ENCODE measurements around the gene RASSF5. TPM values are rescaled to one million over a fixed set of nuclear protein-coding genes. Genes with fewer than 3 reads are reported as not detected.
A peak's percentile ranks its signal among the peaks of the same experiment; 100 is the strongest.
"Not testable (repeated sequence)": the region's sequence is repeated elsewhere in the genome, so short reads cannot be mapped to it uniquely, and the experiment has no call there.

RASSF5 gene
- total and polyA plus RNA-seq, 2 donors from 2014 or later, result 2.4 to 18.8 TPM

DNA sequence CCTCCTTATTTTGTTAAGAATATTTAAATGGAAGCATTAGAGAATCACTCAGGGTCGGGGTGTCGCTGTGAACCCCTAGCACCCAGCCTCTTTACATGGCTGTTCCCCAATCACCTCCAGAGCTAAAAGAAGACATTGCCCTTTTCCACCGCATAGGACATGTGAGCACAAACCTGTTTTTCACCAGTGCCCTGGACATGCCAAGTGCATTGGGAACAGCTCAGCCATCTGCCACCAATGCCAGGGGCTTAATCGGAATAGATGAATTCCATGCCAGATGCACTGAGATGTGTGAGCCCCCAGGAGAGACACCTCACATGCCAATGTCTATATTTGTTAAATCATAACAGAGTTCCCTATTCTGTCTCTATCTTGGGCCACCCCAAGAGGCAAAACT lies 71.6 kb downstream of the RASSF5 start:
- Histone ChIP-seq H3K4me1 (ENCODE audit: control insufficient read depth in 2 of 3, insufficient read depth in 2 of 3, low read depth in 1 of 3, low read length in 3 of 3) (peaks cover 0 to 6% (median 0%) of the 10 kb centered on the region in 3 donors), H3K9ac (ENCODE audit: low read length in 3 of 3) (no peak overlapping the region), H3K27me3 (ENCODE audit: control insufficient read depth, insufficient read depth, low read length) (no peaks in the 10 kb centered on the region), H3K27ac (ENCODE audit: low read depth in 2 of 2, low read length in 2 of 2) (no peak overlapping the region), H3K9me3 (ENCODE audit: control insufficient read depth in 2 of 3, insufficient read depth in 1 of 3, low read length in 3 of 3) (no peaks in the 10 kb centered on the region), H3K36me3 (ENCODE audit: control insufficient read depth in 2 of 3, insufficient read depth in 3 of 3, low read length in 3 of 3) (no peaks in the 10 kb centered on the region), H3K4me3 (ENCODE audit: low read length in 3 of 3) (no peak overlapping the region)
- FAIRE-seq, result no peak
- intact Hi-C loops (cut with DNase I), result no loop called here
- DNase-seq, result no peak
- TF ChIP-seq, protein P1, sequence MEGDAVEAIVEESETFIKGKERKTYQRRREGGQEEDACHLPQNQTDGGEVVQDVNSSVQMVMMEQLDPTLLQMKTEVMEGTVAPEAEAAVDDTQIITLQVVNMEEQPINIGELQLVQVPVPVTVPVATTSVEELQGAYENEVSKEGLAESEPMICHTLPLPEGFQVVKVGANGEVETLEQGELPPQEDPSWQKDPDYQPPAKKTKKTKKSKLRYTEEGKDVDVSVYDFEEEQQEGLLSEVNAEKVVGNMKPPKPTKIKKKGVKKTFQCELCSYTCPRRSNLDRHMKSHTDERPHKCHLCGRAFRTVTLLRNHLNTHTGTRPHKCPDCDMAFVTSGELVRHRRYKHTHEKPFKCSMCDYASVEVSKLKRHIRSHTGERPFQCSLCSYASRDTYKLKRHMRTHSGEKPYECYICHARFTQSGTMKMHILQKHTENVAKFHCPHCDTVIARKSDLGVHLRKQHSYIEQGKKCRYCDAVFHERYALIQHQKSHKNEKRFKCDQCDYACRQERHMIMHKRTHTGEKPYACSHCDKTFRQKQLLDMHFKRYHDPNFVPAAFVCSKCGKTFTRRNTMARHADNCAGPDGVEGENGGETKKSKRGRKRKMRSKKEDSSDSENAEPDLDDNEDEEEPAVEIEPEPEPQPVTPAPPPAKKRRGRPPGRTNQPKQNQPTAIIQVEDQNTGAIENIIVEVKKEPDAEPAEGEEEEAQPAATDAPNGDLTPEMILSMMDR (IDR thresholded peaks at IDR 0.05; ENCODE audit: borderline replicate concordance, extremely low read depth, insufficient read depth), result no peak

DNA sequence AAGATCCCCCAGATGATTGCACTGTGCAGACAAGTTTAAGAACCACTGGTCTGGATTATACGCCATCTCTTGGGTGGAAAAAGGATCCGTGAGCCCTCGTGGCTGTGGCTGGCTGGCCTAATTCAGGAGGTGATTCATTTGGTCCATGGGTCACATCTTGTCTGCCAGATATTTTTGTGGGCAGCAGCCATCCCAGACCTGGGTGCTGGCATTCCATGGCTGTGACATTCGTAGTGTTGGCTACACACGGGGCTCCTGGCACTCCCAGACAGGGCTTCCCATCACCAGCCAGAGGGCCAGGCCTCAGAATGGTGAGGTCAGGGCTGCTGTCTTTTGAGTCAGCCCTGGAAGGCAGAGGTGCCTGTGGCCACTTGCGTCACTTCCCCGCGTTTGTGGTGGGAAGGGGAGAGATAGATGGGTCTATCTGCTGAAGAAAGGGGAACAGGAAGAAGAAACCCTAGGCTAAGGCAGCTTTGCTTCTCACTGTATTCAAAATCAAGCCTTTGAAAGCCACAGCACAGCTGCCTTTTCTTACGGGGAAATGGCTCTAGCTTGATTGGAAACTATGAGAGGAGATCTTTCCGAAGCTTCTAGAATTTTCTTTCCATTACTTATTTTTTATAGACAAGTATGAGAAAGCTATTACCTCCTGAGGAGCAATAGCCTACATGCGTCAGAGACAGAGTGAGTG lies 72.6 kb downstream of the RASSF5 start:
- Histone ChIP-seq H3K9me3 (ENCODE audit: control insufficient read depth in 2 of 3, insufficient read depth in 1 of 3, low read length in 3 of 3) (no peaks in the 10 kb centered on the region), H3K27ac (ENCODE audit: low read depth in 2 of 2, low read length in 2 of 2) (peak overlapping the region in 1 of 2 donors; percentile 42), H3K27me3 (ENCODE audit: control insufficient read depth, insufficient read depth, low read length) (no peaks in the 10 kb centered on the region), H3K36me3 (ENCODE audit: control insufficient read depth in 2 of 3, insufficient read depth in 3 of 3, low read length in 3 of 3) (no peaks in the 10 kb centered on the region), H3K4me3 (ENCODE audit: low read length in 3 of 3) (no peak overlapping the region), H3K9ac (ENCODE audit: low read length in 3 of 3) (no peak overlapping the region), H3K4me1 (ENCODE audit: control insufficient read depth in 2 of 3, insufficient read depth in 2 of 3, low read depth in 1 of 3, low read length in 3 of 3) (peaks cover 0 to 6% (median 0%) of the 10 kb centered on the region in 3 donors)
- TF ChIP-seq, protein P1 (IDR thresholded peaks at IDR 0.05; ENCODE audit: borderline replicate concordance, extremely low read depth, insufficient read depth), result no peak
- intact Hi-C loops (cut with DNase I), result loop anchor here (5.0 kb wide), 2 partner anchors 33 to 88 kb away; no protein-coding TSS in a partner anchor
- FAIRE-seq (no peak), DNase-seq (peak in 1 of 5 donors; percentile 89)

DNA sequence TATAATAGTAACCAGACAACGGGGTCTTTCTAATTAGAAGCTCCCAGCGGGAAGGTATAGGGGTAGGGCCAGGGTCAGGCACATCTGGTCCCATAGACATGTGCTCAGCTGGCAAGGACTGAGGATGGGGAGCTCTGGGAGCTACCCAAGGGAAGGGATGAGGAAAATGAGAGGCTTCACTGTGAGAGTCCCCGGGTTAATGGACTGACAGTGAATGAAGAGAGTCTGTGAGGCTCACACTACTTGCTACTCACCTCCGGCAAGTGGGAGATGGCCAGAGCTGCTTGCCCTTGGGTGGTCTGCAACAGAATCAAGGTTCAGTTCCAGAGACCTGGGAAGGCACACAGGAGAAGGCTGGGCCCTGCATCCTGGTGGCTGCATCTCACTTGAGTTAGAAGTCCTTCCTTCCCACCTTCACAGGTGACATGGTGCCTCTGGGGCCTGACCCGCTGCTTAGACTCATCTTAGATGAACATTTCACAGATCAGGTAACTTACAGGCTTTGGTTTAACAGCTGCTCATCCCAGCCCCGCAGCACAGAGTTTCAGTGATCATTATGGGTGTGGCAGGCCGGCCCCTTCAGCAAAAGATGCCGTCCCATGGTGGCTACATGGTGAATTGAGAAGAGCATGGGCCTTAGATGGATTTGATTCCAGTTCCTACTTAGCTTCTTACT lies 73.2 kb downstream of the RASSF5 start:
- Histone ChIP-seq H3K9me3 (ENCODE audit: control insufficient read depth in 2 of 3, insufficient read depth in 1 of 3, low read length in 3 of 3) (no peaks in the 10 kb centered on the region), H3K9ac (ENCODE audit: low read length in 3 of 3) (no peak overlapping the region), H3K27me3 (ENCODE audit: control insufficient read depth, insufficient read depth, low read length) (no peaks in the 10 kb centered on the region), H3K4me1 (ENCODE audit: control insufficient read depth in 2 of 3, insufficient read depth in 2 of 3, low read depth in 1 of 3, low read length in 3 of 3) (peaks cover 0 to 4% (median 0%) of the 10 kb centered on the region in 3 donors), H3K4me3 (ENCODE audit: low read length in 3 of 3) (no peak overlapping the region), H3K27ac (ENCODE audit: low read depth in 2 of 2, low read length in 2 of 2) (peak overlapping the region in 1 of 2 donors; percentile 20), H3K36me3 (ENCODE audit: control insufficient read depth in 2 of 3, insufficient read depth in 3 of 3, low read length in 3 of 3) (no peaks in the 10 kb centered on the region)
- no peak for DNase-seq
- TF ChIP-seq, protein P1 (IDR thresholded peaks at IDR 0.05; ENCODE audit: borderline replicate concordance, extremely low read depth, insufficient read depth), result no peak
- FAIRE-seq, result no peak
- intact Hi-C loops (cut with DNase I), result loop anchor here (5.0 kb wide), 2 partner anchors 33 to 88 kb away; no protein-coding TSS in a partner anchor

DNA sequence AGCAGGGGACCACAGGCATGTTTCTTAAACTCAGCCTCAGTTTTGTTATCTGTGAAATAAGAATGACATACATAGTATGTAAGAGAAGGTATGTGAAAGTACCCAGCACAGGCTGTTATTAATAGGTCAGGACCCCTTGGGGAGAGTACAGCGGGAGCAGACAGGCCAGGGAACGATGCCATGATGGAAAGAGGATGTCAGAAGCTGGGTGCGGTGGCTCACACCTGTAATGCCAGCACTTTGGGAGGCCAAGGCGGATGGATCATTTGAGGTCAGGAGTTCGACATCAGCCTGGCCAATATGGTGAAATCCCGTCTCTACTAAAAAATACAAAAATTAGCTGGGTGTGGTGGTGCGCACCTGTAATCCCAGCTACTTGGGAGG lies 73.8 kb downstream of the RASSF5 start:
- DNase-seq; H3K9me3 ChIP-seq (ENCODE audit: control insufficient read depth in 2 of 3, insufficient read depth in 1 of 3, low read length in 3 of 3); H3K27ac ChIP-seq (ENCODE audit: low read depth in 2 of 2, low read length in 2 of 2); H3K9ac ChIP-seq (ENCODE audit: low read length in 3 of 3); H3K36me3 ChIP-seq (ENCODE audit: control insufficient read depth in 2 of 3, insufficient read depth in 3 of 3, low read length in 3 of 3); H3K4me3 ChIP-seq (ENCODE audit: low read length in 3 of 3); H3K27me3 ChIP-seq (ENCODE audit: control insufficient read depth, insufficient read depth, low read length); FAIRE-seq; H3K4me1 ChIP-seq (ENCODE audit: control insufficient read depth in 2 of 3, insufficient read depth in 2 of 3, low read depth in 1 of 3, low read length in 3 of 3): not testable (repeated sequence)
- intact Hi-C loops (cut with DNase I), result loop anchor here (5.0 kb wide), 2 partner anchors 34 to 89 kb away; no protein-coding TSS in a partner anchor

Measured in kidney (tissue), 14 donors.